Measurements from ENCODE around the gene MFAP2.
"Not testable (repeated sequence)": the region's sequence is repeated elsewhere in the genome, so short reads cannot be mapped to it uniquely, and the experiment has no call there.

Gene MFAP2

DNA sequence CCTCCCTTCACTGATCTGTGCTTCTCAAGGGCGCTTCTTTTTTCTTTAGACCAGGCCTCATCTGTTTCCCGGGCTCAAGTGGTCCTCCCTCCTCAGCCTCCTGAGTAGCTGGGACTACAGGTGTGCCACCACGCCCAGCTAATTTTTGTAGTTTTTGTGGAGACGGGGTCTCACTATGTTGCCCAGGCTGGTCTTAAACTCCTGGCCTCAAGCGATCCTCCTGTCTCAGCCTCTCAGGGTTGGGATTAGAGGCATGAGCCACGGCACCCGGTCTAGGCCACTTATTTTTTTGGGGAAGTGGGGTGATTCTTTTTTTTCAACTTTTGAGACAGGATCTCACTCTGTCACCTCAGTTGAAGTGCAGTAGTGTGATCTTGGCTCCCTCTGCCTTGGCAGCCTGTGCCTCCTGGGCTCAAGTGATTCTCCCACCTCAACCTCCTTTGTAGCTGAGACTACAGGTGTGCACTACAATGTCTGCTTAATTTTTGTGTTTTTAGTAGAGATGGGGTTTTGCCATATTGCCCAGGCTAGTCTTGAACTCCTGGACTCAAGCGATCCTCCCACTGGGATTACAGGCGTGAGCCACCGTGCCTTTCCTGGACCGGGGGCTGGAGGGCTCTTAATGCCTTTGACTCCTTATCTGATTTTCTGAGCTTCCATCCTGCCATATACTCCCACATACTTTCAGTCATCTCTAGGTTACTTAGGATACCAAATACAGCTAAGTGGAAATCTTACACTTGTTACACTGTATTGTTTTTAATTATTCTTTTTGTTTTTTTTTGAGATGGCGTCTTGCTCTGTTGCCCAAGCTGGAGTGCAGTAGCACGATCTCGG is 18.9 kb downstream of the MFAP2 start:
- Histone ChIP-seq H3K27ac (ENCODE audit: low read length) (no peak overlapping the region), H3K36me3 (ENCODE audit: control insufficient read depth, insufficient read depth, low read length) (peaks cover 22% of the 10 kb centered on the region), H3K9me3 (ENCODE audit: control insufficient read depth, insufficient read depth, low read length) (no peaks in the 10 kb centered on the region), H3K27me3 (ENCODE audit: control insufficient read depth, insufficient read depth, low read length) (no peaks in the 10 kb centered on the region), H3K4me3 (ENCODE audit: low read length) (no peak overlapping the region; the same call in 1 of the 2 replicates), H3K4me1 (ENCODE audit: control insufficient read depth, insufficient read depth, low read length) (no peaks in the 10 kb centered on the region)
- DNase-seq (ENCODE audit: low read depth, low spot score): no peak
- no CpG with 5 or more reads among the region's 14 CpGs for WGBS (ENCODE audit: insufficient coverage, insufficient read length)

DNA sequence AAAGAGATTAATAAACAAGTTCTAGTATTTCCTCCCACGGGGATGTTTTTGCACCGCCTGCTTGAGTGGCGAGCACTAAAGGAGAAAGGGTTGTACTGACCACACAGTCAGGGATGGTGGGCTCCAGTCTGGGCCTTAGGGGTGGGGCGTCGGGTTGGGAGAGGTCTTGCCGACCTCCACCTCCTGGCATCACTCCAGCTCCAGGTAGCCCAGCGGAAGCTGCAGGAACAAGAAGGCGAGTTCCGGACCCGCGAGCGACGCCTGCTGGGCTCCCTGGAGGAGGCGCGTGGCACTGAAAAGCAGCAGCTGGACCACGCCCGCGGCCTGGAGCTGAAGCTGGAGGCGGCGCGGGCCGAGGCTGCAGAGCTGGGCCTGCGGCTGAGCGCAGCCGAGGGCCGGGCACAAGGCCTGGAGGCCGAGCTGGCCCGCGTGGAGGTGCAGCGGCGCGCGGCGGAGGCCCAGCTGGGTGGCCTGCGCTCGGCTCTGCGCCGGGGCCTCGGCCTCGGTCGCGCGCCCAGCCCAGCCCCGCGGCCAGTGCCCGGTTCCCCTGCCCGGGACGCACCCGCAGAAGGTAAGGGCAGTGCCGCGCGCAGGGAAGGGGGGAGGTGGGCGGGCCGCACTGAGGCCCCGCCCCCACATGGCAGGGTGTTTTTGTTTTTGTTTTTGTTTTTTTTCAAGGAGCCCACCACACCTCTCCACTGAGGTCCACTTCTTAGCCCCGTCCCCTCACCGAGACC is 19.7 kb downstream of the MFAP2 start:
- Histone ChIP-seq H3K27me3 (ENCODE audit: control insufficient read depth, insufficient read depth, low read length) (no peaks in the 10 kb centered on the region), H3K36me3 (ENCODE audit: control insufficient read depth, insufficient read depth, low read length) (peaks cover 19% of the 10 kb centered on the region), H3K4me3 (ENCODE audit: low read length) (peak overlapping the region; percentile 42; the same call in 1 of the 2 replicates), H3K9me3 (ENCODE audit: control insufficient read depth, insufficient read depth, low read length) (no peaks in the 10 kb centered on the region), H3K4me1 (ENCODE audit: control insufficient read depth, insufficient read depth, low read length) (no peaks in the 10 kb centered on the region), H3K27ac (ENCODE audit: low read length) (no peak overlapping the region)
- DNase-seq (ENCODE audit: low read depth, low spot score): peak; percentile 74
- WGBS (ENCODE audit: insufficient coverage, insufficient read length): no CpG with 5 or more reads among the region's 57 CpGs

DNA sequence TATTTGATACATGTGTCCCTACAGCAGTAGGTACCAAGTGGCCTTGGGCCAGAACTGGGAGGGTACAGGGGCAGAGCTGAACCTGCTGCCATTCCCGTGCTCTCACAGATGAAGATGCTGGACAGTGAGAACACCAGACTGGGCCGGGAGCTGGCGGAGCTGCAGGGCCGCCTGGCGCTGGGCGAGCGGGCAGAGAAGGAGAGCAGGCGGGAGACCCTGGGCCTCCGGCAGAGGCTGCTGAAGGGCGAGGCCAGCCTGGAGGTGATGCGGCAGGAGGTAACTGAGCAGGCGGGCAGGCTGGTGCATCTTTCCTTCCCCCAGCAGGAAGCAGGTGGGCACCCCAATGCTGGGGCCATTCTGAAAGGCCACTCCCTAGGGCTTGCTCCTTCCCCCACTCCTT is 21.9 kb downstream of the MFAP2 start:
- no peak for DNase-seq (ENCODE audit: low read depth, low spot score)
- Histone ChIP-seq H3K27ac (ENCODE audit: low read length) (no peak overlapping the region), H3K4me3 (ENCODE audit: low read length) (no peak overlapping the region), H3K4me1 (ENCODE audit: control insufficient read depth, insufficient read depth, low read length) (no peaks in the 10 kb centered on the region), H3K9me3 (ENCODE audit: control insufficient read depth, insufficient read depth, low read length) (no peaks in the 10 kb centered on the region), H3K27me3 (ENCODE audit: control insufficient read depth, insufficient read depth, low read length) (no peaks in the 10 kb centered on the region), H3K36me3 (ENCODE audit: control insufficient read depth, insufficient read depth, low read length) (peaks cover 27% of the 10 kb centered on the region)
- no CpG with 5 or more reads among the region's 12 CpGs for WGBS (ENCODE audit: insufficient coverage, insufficient read length)

DNA sequence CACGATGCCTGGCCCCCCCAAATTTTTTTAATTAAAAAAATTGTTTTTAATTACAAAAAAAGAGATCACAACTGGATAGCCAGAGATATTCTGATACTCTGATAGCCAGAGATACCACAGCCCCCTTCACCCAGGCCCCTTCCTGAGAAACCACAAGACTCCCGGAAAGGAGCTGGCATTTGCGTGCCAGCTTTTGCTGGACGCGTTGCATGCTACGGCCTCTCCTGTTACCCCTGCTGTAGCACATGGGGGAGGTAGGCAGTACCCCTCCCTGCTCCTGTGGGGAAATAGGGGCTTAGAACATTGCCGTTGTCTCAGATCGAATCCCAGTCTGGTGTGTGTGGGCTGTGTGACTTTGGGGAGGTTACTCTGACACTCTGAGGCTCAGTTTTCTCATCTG is 22.7 kb downstream of the MFAP2 start:
- H3K36me3 ChIP-seq (ENCODE audit: control insufficient read depth, insufficient read depth, low read length): peaks cover 27% of the 10 kb centered on the region
- H3K27me3 ChIP-seq (ENCODE audit: control insufficient read depth, insufficient read depth, low read length): no peaks in the 10 kb centered on the region
- H3K27ac ChIP-seq (ENCODE audit: low read length): no peak overlapping the region
- DNase-seq (ENCODE audit: low read depth, low spot score): no peak
- no peak overlapping the region for H3K4me3 ChIP-seq (ENCODE audit: low read length)
- WGBS (ENCODE audit: insufficient coverage, insufficient read length): no CpG with 5 or more reads among the region's 8 CpGs
- no peaks in the 10 kb centered on the region for H3K9me3 ChIP-seq (ENCODE audit: control insufficient read depth, insufficient read depth, low read length)
- no peaks in the 10 kb centered on the region for H3K4me1 ChIP-seq (ENCODE audit: control insufficient read depth, insufficient read depth, low read length)

DNA sequence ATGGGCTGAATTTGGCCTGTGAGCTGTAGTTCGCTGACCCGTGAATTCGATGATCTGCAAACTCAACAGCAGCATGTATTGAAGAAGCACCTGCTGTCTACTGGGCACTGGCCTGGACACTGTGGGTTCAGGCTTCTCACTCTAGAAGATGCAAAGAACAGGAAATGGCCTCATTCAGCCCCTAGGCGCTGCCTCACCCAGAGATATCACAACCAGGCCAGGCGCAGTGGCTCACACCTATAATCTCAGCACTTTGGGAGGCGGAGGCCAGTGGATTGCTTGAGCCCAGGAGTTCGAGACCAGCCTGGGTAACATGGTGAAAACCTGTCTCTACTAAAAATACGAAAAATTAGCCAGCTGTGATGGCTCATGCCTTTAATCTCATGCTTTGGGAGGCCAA is 23.6 kb downstream of the MFAP2 start:
- no peak overlapping the region for H3K4me3 ChIP-seq (ENCODE audit: low read length)
- H3K36me3 ChIP-seq (ENCODE audit: control insufficient read depth, insufficient read depth, low read length): peaks cover 27% of the 10 kb centered on the region
- H3K4me1 ChIP-seq (ENCODE audit: control insufficient read depth, insufficient read depth, low read length): no peaks in the 10 kb centered on the region
- no peaks in the 10 kb centered on the region for H3K27me3 ChIP-seq (ENCODE audit: control insufficient read depth, insufficient read depth, low read length)
- WGBS (ENCODE audit: insufficient coverage, insufficient read length): no CpG with 5 or more reads among the region's 8 CpGs
- H3K27ac ChIP-seq (ENCODE audit: low read length): no peak overlapping the region
- no peak for DNase-seq (ENCODE audit: low read depth, low spot score)
- H3K9me3 ChIP-seq (ENCODE audit: control insufficient read depth, insufficient read depth, low read length): no peaks in the 10 kb centered on the region

DNA sequence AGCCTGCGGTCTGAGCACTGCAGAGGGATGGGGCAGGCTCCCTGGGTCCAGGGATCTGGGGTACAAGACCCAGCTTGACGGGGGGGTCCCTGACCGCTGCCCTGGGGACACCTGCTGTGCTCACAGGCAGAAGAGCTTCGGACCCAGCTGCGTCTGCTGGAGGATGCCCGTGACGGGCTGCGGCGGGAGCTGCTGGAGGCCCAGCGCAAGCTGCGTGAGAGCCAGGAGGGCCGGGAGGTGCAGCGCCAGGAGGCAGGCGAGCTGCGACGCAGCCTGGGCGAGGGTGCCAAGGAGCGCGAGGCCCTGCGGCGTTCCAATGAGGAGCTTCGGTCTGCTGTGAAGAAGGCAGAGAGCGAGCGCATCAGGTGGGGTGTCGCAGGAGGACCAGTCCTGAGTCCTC is 25.2 kb downstream of the MFAP2 start:
- no peaks in the 10 kb centered on the region for H3K27me3 ChIP-seq (ENCODE audit: control insufficient read depth, insufficient read depth, low read length)
- no peaks in the 10 kb centered on the region for H3K9me3 ChIP-seq (ENCODE audit: control insufficient read depth, insufficient read depth, low read length)
- H3K4me1 ChIP-seq (ENCODE audit: control insufficient read depth, insufficient read depth, low read length): no peaks in the 10 kb centered on the region
- no CpG with 5 or more reads among the region's 25 CpGs for WGBS (ENCODE audit: insufficient coverage, insufficient read length)
- no peak overlapping the region for H3K27ac ChIP-seq (ENCODE audit: low read length)
- H3K36me3 ChIP-seq (ENCODE audit: control insufficient read depth, insufficient read depth, low read length): peaks cover 27% of the 10 kb centered on the region
- no peak for DNase-seq (ENCODE audit: low read depth, low spot score)
- H3K4me3 ChIP-seq (ENCODE audit: low read length): no peak overlapping the region

DNA sequence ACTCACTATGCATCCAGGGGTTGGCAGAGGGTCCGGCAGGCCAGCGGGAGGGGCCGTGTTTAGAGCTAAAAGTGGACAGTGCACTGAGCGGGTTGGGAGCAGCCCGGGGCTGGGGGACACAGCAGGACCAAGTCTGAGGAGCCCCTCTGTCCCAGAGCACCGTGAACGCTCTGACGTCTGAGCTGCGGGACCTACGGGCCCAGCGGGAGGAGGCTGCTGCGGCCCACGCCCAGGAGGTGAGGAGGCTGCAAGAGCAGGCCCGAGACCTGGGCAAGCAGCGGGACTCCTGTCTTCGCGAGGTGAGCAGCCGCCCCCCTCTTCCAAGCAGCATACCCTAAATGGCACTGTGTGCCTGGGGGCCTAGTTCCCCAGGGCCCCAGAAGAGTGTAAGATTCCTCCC is 25.8 kb downstream of the MFAP2 start:
- WGBS (ENCODE audit: insufficient coverage, insufficient read length): no CpG with 5 or more reads among the region's 18 CpGs
- DNase-seq (ENCODE audit: low read depth, low spot score): no peak
- no peak overlapping the region for H3K27ac ChIP-seq (ENCODE audit: low read length)
- H3K4me1 ChIP-seq (ENCODE audit: control insufficient read depth, insufficient read depth, low read length): no peaks in the 10 kb centered on the region
- H3K36me3 ChIP-seq (ENCODE audit: control insufficient read depth, insufficient read depth, low read length): peaks cover 27% of the 10 kb centered on the region
- H3K4me3 ChIP-seq (ENCODE audit: low read length): no peak overlapping the region
- H3K9me3 ChIP-seq (ENCODE audit: control insufficient read depth, insufficient read depth, low read length): no peaks in the 10 kb centered on the region
- no peaks in the 10 kb centered on the region for H3K27me3 ChIP-seq (ENCODE audit: control insufficient read depth, insufficient read depth, low read length)

DNA sequence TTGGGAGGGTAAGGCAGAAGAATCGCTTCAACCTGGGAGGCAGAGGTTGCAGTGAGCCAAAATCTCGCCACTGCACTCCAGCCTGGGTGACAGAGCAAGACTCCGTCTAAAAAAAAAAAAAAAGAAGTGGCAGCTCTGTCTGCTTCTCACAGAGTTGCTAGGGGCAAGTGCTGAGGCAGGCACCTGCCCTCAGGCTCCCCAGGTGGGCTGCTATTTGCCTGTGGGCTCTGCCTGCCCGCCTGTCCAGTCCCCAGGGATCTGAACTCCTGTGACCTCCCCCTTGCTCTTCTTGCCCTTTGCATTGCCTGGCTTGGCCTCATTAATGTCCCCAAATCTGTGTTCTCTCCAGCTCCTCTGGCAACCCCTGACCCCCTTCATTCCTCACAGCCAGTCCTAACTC is 28.0 kb downstream of the MFAP2 start:
- H3K36me3 ChIP-seq (ENCODE audit: control insufficient read depth, insufficient read depth, low read length): peaks cover 29% of the 10 kb centered on the region
- WGBS (ENCODE audit: insufficient coverage, insufficient read length): no CpG with 5 or more reads among the region's 4 CpGs
- DNase-seq (ENCODE audit: low read depth, low spot score); H3K4me1 ChIP-seq (ENCODE audit: control insufficient read depth, insufficient read depth, low read length); H3K27me3 ChIP-seq (ENCODE audit: control insufficient read depth, insufficient read depth, low read length); H3K4me3 ChIP-seq (ENCODE audit: low read length); H3K9me3 ChIP-seq (ENCODE audit: control insufficient read depth, insufficient read depth, low read length); H3K27ac ChIP-seq (ENCODE audit: low read length): not testable (repeated sequence)

DNA sequence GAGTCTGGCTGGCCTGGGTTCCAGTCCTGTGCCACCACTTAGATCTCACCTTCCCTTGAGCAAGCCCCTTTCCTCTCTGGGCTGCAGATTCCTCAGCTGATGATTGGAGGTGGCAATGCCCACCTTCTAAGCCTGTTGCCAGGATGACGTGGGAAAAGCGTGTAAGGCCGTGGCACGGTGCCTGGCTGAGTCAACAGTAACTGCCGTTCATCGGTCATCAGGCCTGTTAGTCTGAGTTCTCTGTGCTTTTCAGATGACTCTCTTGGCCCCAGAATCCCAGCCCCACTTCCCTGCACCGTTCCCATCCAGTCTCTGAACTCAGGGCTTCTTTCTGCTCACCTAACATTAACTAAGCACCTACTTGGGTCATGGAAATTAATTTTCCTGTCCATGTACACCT is 31.4 kb downstream of the MFAP2 start:
- H3K36me3 ChIP-seq (ENCODE audit: control insufficient read depth, insufficient read depth, low read length): peaks cover 10% of the 10 kb centered on the region; the same call in 1 of the 2 replicates
- not testable (repeated sequence) for H3K9me3 ChIP-seq (ENCODE audit: control insufficient read depth, insufficient read depth, low read length); H3K4me3 ChIP-seq (ENCODE audit: low read length); H3K4me1 ChIP-seq (ENCODE audit: control insufficient read depth, insufficient read depth, low read length); H3K27ac ChIP-seq (ENCODE audit: low read length); H3K27me3 ChIP-seq (ENCODE audit: control insufficient read depth, insufficient read depth, low read length); DNase-seq (ENCODE audit: low read depth, low spot score)
- WGBS (ENCODE audit: insufficient coverage, insufficient read length): no CpG with 5 or more reads among the region's 7 CpGs

DNA sequence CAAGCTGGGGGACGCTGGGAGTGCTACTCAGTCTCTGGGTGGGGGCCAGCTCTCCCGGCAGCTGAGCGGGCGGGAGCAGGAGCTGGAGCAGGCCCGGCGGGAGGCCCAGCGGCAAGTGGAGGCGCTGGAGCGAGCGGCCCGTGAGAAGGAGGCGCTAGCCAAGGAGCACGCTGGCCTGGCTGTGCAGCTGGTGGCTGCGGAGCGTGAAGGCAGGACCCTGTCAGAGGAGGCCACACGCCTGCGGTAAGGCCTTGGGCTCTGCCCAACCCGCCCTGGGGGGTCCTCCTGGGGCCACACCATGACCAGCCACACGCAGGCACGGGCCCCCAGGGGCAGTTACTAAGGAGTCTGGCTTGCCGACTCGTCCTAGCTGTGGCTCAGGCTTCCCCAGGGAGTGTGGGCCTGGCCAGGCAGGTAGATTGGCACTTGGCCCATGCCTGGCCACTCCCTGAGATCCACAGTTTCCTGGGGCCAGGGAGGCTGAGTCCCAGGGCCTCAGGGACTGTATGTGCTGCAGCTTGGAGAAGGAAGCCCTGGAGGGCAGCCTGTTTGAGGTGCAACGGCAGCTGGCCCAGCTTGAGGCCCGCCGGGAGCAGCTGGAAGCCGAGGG is 32.0 kb downstream of the MFAP2 start:
- not testable (repeated sequence) for H3K27me3 ChIP-seq (ENCODE audit: control insufficient read depth, insufficient read depth, low read length); H3K4me1 ChIP-seq (ENCODE audit: control insufficient read depth, insufficient read depth, low read length); H3K27ac ChIP-seq (ENCODE audit: low read length); H3K4me3 ChIP-seq (ENCODE audit: low read length); DNase-seq (ENCODE audit: low read depth, low spot score); H3K9me3 ChIP-seq (ENCODE audit: control insufficient read depth, insufficient read depth, low read length)
- peaks cover 13% of the 10 kb centered on the region; the same call in 1 of the 2 replicates for H3K36me3 ChIP-seq (ENCODE audit: control insufficient read depth, insufficient read depth, low read length)
- no CpG with 5 or more reads among the region's 26 CpGs for WGBS (ENCODE audit: insufficient coverage, insufficient read length)
